Bronchial epithelial cell (primary cell): ENCODE data around the gene CELF4. TPM values are rescaled to one million over a fixed set of nuclear protein-coding genes. Genes with fewer than 3 reads are reported as not detected.

Source experiments
- DNase-seq: peaks from one replicate; pipeline ENCODE4 v3.0.0-alpha.2; 2010; ENCODE audit warnings: low read depth
- FAIRE-seq: peaks from 2 replicates; lab custom pipeline; 2011; peaks lifted over from hg19 to GRCh38; lab: Jason Lieb, UNC
- H3K27me3 ChIP-seq: 2 replicates; pipeline ENCODE4 v1.5.1; 2011; ENCODE audit warnings: low read length; ENCODE audit not compliant: control insufficient read depth, insufficient read depth
- H3K36me3 ChIP-seq: 2 replicates; pipeline ENCODE4 v1.5.1; 2011; ENCODE audit warnings: low read length; ENCODE audit not compliant: control insufficient read depth, insufficient read depth
- H3K4me3 ChIP-seq: 2 replicates; pipeline ENCODE4 v1.5.1; 2011; ENCODE audit warnings: mild to moderate bottlenecking, low read depth, low read length, control low read depth
- total RNA-seq: library from RNA; depleted of rRNA; stranded (reverse); fragments of >200 nt; gene quantifications from 2 replicates; pipeline ENCODE4 v1.2.1, GENCODE V29; 2014
- TF ChIP-seq, protein P1 (sequence below): IDR thresholded peaks from 2 replicates; pipeline ENCODE4 v1.5.1; 2011; ENCODE audit warnings: mild to moderate bottlenecking, moderate library complexity, low read length, control low read depth, inconsistent platforms; ENCODE audit not compliant: insufficient read depth, severe bottlenecking

The CELF4 gene
- total RNA-seq, 1 donor from 2014 or later = not detected

DNA sequence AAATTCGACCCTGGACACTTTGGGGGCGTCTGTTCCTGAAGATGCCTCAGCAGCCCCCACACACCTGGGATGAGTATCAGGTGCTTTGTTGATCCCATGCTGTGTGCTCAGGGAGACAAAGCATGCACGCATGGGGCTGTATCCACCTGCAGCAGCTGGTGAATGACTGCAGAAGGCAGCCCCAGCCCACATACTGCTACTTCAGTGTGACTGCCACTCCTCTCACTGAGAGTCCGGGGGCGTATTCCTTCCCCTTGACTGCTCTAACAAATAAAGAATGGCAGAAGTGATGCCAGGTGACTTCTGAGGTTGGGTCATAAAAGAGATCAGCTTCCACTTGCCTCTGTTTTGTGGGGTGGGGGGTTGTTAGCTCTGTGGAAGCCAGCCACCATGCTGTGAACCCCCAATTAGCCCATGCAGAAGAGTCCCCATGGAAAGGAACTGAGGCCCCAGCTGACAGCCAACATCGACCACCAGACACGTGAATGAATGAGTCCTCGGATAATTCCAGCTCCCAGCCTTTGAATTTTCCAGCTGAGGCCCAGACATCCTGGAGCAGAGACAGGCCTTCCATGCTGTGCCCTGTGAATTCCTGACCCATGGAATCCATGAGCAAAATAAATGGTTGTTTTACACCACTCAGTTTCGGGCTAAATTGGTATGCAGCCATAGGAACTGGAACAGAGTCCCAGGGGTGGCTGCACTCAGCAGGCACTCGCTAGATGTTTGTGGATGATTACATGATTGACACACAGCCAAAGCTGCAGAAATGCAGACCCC, 289.3 kb downstream of the CELF4 start:
- Histone ChIP-seq H3K36me3 (no peaks in the 10 kb centered on the region), H3K27me3 (peaks cover 20% of the 10 kb centered on the region), H3K4me3 (no peak overlapping the region)
- DNase-seq (no peak), FAIRE-seq (no peak)
- TF ChIP-seq, protein P1, sequence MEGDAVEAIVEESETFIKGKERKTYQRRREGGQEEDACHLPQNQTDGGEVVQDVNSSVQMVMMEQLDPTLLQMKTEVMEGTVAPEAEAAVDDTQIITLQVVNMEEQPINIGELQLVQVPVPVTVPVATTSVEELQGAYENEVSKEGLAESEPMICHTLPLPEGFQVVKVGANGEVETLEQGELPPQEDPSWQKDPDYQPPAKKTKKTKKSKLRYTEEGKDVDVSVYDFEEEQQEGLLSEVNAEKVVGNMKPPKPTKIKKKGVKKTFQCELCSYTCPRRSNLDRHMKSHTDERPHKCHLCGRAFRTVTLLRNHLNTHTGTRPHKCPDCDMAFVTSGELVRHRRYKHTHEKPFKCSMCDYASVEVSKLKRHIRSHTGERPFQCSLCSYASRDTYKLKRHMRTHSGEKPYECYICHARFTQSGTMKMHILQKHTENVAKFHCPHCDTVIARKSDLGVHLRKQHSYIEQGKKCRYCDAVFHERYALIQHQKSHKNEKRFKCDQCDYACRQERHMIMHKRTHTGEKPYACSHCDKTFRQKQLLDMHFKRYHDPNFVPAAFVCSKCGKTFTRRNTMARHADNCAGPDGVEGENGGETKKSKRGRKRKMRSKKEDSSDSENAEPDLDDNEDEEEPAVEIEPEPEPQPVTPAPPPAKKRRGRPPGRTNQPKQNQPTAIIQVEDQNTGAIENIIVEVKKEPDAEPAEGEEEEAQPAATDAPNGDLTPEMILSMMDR = no peak

GRCh38 chr18:37275237-37275741, 290.3 kb downstream of the CELF4 start:
- TF ChIP-seq, protein P1 = no peak
- H3K36me3 ChIP-seq = no peaks in the 10 kb centered on the region
- FAIRE-seq (no peak), DNase-seq (no peak)
- peaks cover 20% of the 10 kb centered on the region for H3K27me3 ChIP-seq
- no peak overlapping the region for H3K4me3 ChIP-seq

GRCh38 chr18:37274309-37275236, 291.0 kb downstream of the CELF4 start:
- H3K27me3 ChIP-seq = peaks cover 20% of the 10 kb centered on the region
- TF ChIP-seq, protein P1 = no peak
- no peak overlapping the region for H3K4me3 ChIP-seq
- FAIRE-seq (no peak), DNase-seq (no peak)
- H3K36me3 ChIP-seq = no peaks in the 10 kb centered on the region

DNA sequence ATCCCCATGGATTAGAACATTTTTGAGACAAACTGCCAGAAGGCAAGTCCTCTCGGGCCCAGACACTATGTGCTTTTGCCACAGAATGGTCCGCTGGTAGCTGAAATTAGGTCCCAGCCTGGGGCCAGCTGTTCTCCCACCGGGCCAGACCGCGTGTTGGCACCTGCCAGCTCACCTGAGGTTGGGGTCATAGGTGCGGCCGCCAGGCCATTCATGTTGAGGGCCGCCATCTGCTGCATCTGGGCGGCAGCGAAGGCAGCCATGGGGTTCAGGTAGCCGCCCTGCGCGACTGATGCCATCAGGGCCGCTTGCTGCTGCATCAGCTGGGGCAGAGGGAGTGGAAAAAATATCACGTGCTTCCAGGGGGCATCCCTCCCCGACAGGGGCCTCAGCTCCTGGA, 292.8 kb downstream of the CELF4 start:
- peaks cover 20% of the 10 kb centered on the region for H3K27me3 ChIP-seq
- TF ChIP-seq, protein P1 = no peak
- no peaks in the 10 kb centered on the region for H3K36me3 ChIP-seq
- FAIRE-seq (no peak), DNase-seq (no peak)
- no peak overlapping the region for H3K4me3 ChIP-seq

DNA sequence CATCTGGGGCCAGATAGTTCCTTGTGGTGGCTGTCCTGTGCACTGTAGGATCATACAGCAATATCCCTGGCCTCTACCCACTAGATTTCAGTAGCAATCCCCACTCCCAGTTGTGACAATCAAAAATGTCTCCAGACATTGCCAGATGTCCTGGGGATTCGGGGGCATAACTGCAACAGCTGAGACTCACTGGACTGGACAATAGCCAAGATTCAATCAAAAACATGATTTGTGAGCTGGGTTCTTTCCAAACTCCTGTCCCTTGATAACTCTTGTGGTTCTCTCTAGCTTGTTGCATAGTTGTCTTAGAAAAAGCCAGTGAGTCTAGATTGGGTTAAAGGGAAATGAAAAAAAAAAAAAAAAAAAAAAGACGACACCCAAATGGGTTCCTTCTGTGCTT, 293.4 kb downstream of the CELF4 start:
- peaks cover 20% of the 10 kb centered on the region for H3K27me3 ChIP-seq
- no peaks in the 10 kb centered on the region for H3K36me3 ChIP-seq
- FAIRE-seq (no peak), DNase-seq (no peak)
- no peak overlapping the region for H3K4me3 ChIP-seq
- TF ChIP-seq, protein P1 = no peak
